A673 (cell line): Measurements from ENCODE around the gene EFCAB11.

ENCODE experiments used
- EZH2 ChIP-seq: fragments of 200-600 bp; sonication (generic); IDR thresholded peaks from 2 replicates; pipeline ENCODE4 v1.6.1; 2017; ENCODE audit warnings: borderline replicate concordance, low read depth, mild to moderate bottlenecking, mixed read lengths, antibody characterized with exemption, low read length; ENCODE audit not compliant: poor library complexity, severe bottlenecking
- TF ChIP-seq, protein P1 (sequence below): fragments of 300-800, 200-600 bp; sonication (generic); conservative IDR thresholded peaks from 2 replicates; pipeline ENCODE4 v1.5.1; 2017; ENCODE audit warnings: low read depth, mild to moderate bottlenecking, antibody characterized with exemption, low read length, moderate library complexity, mixed read lengths

DNA sequence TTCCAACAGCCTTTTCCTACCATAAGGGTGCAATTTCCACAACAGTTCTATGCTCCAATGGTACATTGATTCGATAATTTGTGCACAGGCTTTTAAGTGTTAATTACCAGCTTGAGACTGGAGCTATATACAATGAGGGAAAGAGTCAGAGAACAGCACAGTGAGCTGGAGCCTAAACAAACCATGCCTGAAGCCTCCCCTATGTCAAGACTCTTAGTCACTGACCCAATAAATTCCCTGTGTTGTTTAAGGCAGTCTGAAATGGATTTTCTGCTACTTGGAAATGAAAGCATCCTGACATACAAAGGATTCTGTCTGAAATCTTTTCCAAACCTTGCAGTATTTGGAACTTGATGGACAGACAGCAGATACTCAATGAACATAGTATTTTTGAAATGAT is 149.0 kb downstream of the EFCAB11 start:
- TF ChIP-seq, protein P1, sequence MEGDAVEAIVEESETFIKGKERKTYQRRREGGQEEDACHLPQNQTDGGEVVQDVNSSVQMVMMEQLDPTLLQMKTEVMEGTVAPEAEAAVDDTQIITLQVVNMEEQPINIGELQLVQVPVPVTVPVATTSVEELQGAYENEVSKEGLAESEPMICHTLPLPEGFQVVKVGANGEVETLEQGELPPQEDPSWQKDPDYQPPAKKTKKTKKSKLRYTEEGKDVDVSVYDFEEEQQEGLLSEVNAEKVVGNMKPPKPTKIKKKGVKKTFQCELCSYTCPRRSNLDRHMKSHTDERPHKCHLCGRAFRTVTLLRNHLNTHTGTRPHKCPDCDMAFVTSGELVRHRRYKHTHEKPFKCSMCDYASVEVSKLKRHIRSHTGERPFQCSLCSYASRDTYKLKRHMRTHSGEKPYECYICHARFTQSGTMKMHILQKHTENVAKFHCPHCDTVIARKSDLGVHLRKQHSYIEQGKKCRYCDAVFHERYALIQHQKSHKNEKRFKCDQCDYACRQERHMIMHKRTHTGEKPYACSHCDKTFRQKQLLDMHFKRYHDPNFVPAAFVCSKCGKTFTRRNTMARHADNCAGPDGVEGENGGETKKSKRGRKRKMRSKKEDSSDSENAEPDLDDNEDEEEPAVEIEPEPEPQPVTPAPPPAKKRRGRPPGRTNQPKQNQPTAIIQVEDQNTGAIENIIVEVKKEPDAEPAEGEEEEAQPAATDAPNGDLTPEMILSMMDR = no peak
- no peak for TF ChIP-seq EZH2
